ENCODE data around the gene PRPF6. TPM values are rescaled to one million over a fixed set of nuclear protein-coding genes. Genes with fewer than 3 reads are reported as not detected.

Gene PRPF6
- total and polyA plus RNA-seq, 2 of the 13 experiments (the other 11 are each of a cell fraction or from before 2014, with no cell fraction given) = 63.7 to 101 TPM

- TF ChIP-seq KLF16 (CRISPR knock-in tag; IDR thresholded peaks at IDR 0.05) (peak in 1 of 2 experiments; percentile 55; a peak in 1 of 4 replicates), ZNF343 (CRISPR knock-in tag; IDR thresholded peaks at IDR 0.05) (no peak), ZEB1 (IDR thresholded peaks at IDR 0.05; ENCODE audit: insufficient replicate concordance, low read depth) (peak; percentile 14), CSRNP1 (CRISPR knock-in tag; IDR thresholded peaks at IDR 0.05) (no peak), SP5 (CRISPR knock-in tag; IDR thresholded peaks at IDR 0.05; ENCODE audit: borderline replicate concordance, low read depth) (no peak), CHD4 (IDR thresholded peaks at IDR 0.05; ENCODE audit: borderline replicate concordance, low read length) (peak; percentile 58; the same call in 1 of the 2 replicates), ZNF543 (CRISPR knock-in tag; IDR thresholded peaks at IDR 0.05) (peak; percentile 19; the same call in 1 of the 2 replicates), PLRG1 (conservative IDR thresholded peaks at IDR 0.05) (no peak), NFIB (CRISPR knock-in tag; IDR thresholded peaks at IDR 0.05; ENCODE audit: borderline replicate concordance) (no peak), ARNTL (CRISPR knock-in tag; IDR thresholded peaks at IDR 0.05) (no peak), ZNF142 (CRISPR knock-in tag; IDR thresholded peaks at IDR 0.05) (no peak), ZNF44 (CRISPR knock-in tag; IDR thresholded peaks at IDR 0.05) (0 out of 2 replicates have a peak, but pooled peaks have one; percentile 32), ZUFSP (CRISPR knock-in tag; IDR thresholded peaks at IDR 0.05; ENCODE audit: borderline replicate concordance) (no peak), ZNF235 (CRISPR knock-in tag; IDR thresholded peaks at IDR 0.05; ENCODE audit: borderline replicate concordance) (no peak), ZNF337 (CRISPR knock-in tag; IDR thresholded peaks at IDR 0.05; ENCODE audit: borderline replicate concordance, low read depth) (0 out of 2 replicates have a peak, but pooled peaks have one; percentile 76), TBX3 (IDR thresholded peaks at IDR 0.05; ENCODE audit: borderline replicate concordance) (no peak), ZNF232 (CRISPR knock-in tag; IDR thresholded peaks at IDR 0.05; ENCODE audit: borderline replicate concordance) (0 out of 2 replicates have a peak, but pooled peaks have one; percentile 17), ZNF567 (CRISPR knock-in tag; IDR thresholded peaks at IDR 0.05; ENCODE audit: borderline replicate concordance) (no peak), ZFYVE20 (CRISPR knock-in tag; IDR thresholded peaks at IDR 0.05; ENCODE audit: borderline replicate concordance, low read depth) (peak; percentile 80; the same call in 1 of the 2 replicates), SP2 (CRISPR knock-in tag; IDR thresholded peaks at IDR 0.05) (no peak), KDM6A (CRISPR knock-in tag; IDR thresholded peaks at IDR 0.05; ENCODE audit: low read depth) (peak; percentile 4; the same call in 1 of the 2 replicates)
Measured at GRCh38 chr20:63980317-63980805, 571 bp upstream of the PRPF6 start (continued).

Measured in HepG2 (cell line).